Measurements from ENCODE around the gene STK32C. TPM values are rescaled to one million over a fixed set of nuclear protein-coding genes. Genes with fewer than 3 reads are reported as not detected.

Gene STK32C
- total and polyA plus RNA-seq, 10 donors: 9.6 to 27.8 (median 15.7) TPM

- no peak for DNase-seq
- Histone ChIP-seq H3K4me1 (peaks cover 0 to 15% (median 5%) of the 10 kb centered on the region in 6 donors), H3K27ac (no peak overlapping the region), H3K4me3 (no peak overlapping the region), H3K9me3 (no peaks in the 10 kb centered on the region), H3K27me3 (replicated peaks in 1 of 7) (peaks cover 1 to 77% (median 30%) of the 10 kb centered on the region in 7 donors), H3K36me3 (no peaks in the 10 kb centered on the region)
- 52 to 65% (median 54%) methylated on average over 14 of the region's 14 CpGs for WGBS, 5 donors
- intact Hi-C loops (cut with DNase I; ENCODE audit: low total_unique reads): no loop called here
- TF ChIP-seq POLR2AphosphoS5 (IDR thresholded peaks at IDR 0.05) (no peak), POLR2A (IDR thresholded peaks at IDR 0.05) (no peak)
- TF ChIP-seq, protein P1, sequence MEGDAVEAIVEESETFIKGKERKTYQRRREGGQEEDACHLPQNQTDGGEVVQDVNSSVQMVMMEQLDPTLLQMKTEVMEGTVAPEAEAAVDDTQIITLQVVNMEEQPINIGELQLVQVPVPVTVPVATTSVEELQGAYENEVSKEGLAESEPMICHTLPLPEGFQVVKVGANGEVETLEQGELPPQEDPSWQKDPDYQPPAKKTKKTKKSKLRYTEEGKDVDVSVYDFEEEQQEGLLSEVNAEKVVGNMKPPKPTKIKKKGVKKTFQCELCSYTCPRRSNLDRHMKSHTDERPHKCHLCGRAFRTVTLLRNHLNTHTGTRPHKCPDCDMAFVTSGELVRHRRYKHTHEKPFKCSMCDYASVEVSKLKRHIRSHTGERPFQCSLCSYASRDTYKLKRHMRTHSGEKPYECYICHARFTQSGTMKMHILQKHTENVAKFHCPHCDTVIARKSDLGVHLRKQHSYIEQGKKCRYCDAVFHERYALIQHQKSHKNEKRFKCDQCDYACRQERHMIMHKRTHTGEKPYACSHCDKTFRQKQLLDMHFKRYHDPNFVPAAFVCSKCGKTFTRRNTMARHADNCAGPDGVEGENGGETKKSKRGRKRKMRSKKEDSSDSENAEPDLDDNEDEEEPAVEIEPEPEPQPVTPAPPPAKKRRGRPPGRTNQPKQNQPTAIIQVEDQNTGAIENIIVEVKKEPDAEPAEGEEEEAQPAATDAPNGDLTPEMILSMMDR (IDR thresholded peaks at IDR 0.05 in 8 of 11, conservative IDR thresholded peaks at IDR 0.05 in 3 of 11): no peak
These were observed 127.0 kb downstream of the STK32C start for GRCh38 chr10:132180736-132181135.

DNA sequence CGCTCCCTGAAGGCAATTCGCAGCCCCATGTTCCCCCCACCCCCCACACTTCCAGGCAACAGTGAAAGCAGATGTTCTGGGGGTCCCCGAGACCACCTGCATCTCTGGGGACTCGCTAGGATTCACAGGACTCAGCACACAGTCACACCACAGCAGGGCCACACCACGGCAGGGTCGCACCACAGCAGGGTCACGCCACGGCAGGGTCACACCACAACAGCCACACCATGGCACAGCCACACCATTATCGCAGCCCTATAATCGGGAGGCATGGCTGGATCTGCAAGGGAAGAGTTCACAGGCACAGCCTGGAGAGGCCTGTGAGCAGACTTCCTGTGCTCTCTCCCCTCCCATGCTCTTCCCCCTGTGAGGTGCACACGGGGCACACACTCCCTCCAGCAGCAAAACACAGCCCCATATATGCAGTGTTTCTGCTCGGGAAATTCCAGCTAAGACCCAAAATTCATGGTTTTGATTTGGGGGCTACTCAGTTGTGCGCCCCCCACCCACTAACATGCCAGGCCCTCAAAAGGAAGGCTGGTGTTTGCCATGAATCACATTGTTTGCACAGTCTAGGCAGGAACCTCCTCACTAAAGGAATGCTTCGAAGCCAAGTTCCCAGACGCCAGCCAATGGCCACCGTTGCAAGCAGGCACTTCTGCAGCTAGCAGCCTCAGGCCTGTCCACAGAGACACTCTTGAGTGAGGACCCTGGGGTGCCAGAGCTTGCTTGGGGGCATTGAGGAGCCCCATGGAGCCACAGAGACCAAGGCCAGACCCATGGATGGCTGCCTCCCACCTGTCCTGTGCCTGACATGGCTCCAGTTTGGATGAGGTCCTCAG, 128.0 kb downstream of the STK32C start:
- TF ChIP-seq POLR2AphosphoS5 (IDR thresholded peaks at IDR 0.05): no peak
- TF ChIP-seq, protein P1 (IDR thresholded peaks at IDR 0.05 in 8 of 11, conservative IDR thresholded peaks at IDR 0.05 in 3 of 11): no peak
- no peak for TF ChIP-seq POLR2A (IDR thresholded peaks at IDR 0.05)
- H3K4me3 ChIP-seq: no peak overlapping the region
- peak; percentile 50 for DNase-seq
- peaks cover 0 to 75% (median 21%) of the 10 kb centered on the region in 7 donors for H3K27me3 ChIP-seq (replicated peaks in 1 of 7)
- peaks cover 0 to 10% (median 0%) of the 10 kb centered on the region in 6 donors for H3K4me1 ChIP-seq
- no peaks in the 10 kb centered on the region for H3K9me3 ChIP-seq
- H3K36me3 ChIP-seq: no peaks in the 10 kb centered on the region
- no peak overlapping the region for H3K27ac ChIP-seq
- intact Hi-C loops (cut with DNase I; ENCODE audit: low total_unique reads): no loop called here
- WGBS, 5 donors: 73 to 79% (median 76%) methylated on average over 15 to 16 of the region's 16 CpGs

GRCh38 chr10:132178672-132179545, 128.8 kb downstream of the STK32C start:
- TF ChIP-seq POLR2A (IDR thresholded peaks at IDR 0.05) (no peak), POLR2AphosphoS5 (IDR thresholded peaks at IDR 0.05) (no peak)
- TF ChIP-seq, protein P1 (IDR thresholded peaks at IDR 0.05 in 8 of 11, conservative IDR thresholded peaks at IDR 0.05 in 3 of 11): no peak
- Histone ChIP-seq H3K27ac (no peak overlapping the region), H3K4me3 (no peak overlapping the region), H3K27me3 (replicated peaks in 1 of 7) (peaks cover 0 to 70% (median 20%) of the 10 kb centered on the region in 7 donors), H3K36me3 (no peaks in the 10 kb centered on the region), H3K4me1 (peaks cover 0 to 10% (median 0%) of the 10 kb centered on the region in 6 donors), H3K9me3 (no peaks in the 10 kb centered on the region)
- intact Hi-C loops (cut with DNase I; ENCODE audit: low total_unique reads): no loop called here
- WGBS, 5 donors: 76 to 85% (median 77%) methylated on average over 22 to 23 of the region's 23 CpGs
- DNase-seq: peak; percentile 52

All from spleen (tissue), 11 donors.